H1 (cell line): Measurements from ENCODE around the gene PINK1. TPM values are rescaled to one million over a fixed set of nuclear protein-coding genes. Genes with fewer than 3 reads are reported as not detected.

ENCODE experiments used
- CTCF ChIA-PET: fragments of 300-600 bp; sonication (Branson Sonifier 250); formaldehyde crosslinking; loops from one replicate; lab custom pipeline; 2021; ENCODE audit not compliant: partially characterized antibody; lab: Charles Lee
- POLR2A ChIA-PET: fragments of 300-600 bp; sonication (Branson Sonifier 250); formaldehyde crosslinking; loops from one replicate; lab custom pipeline; 2021; ENCODE audit warnings: inconsistent platforms; ENCODE audit not compliant: partially characterized antibody; lab: Charles Lee
- DNase-seq, 2 experiments: peaks; one replicate each; pipeline versions ENCODE4 v3.0.0 to v3.0.0-alpha.2; 2010 to 2022; ENCODE audit warnings: low spot score in 2 of 2, low read depth in 1 of 2, mixed read lengths in 1 of 2
- FAIRE-seq: peaks from 2 replicates; lab custom pipeline; 2011; peaks lifted over from hg19 to GRCh38; lab: Jason Lieb, UNC
- H2AFZ ChIP-seq: 2 replicates; pipeline ENCODE4 v1.8.1; 2012; ENCODE audit warnings: low read length, inconsistent platforms
- H2AK5ac ChIP-seq: 2 replicates; pipeline ENCODE4 v1.6.1; 2013; ENCODE audit warnings: low read depth, low read length
- H2BK120ac ChIP-seq: replicated peaks from 2 replicates; pipeline ENCODE3; 2013; ENCODE audit warnings: low read depth, low read length, inconsistent platforms
- H2BK12ac ChIP-seq: 2 replicates; pipeline ENCODE4 v1.6.1; 2013; ENCODE audit warnings: low read depth, low read length
- H2BK15ac ChIP-seq: 2 replicates; pipeline ENCODE4 v1.6.1; 2013; ENCODE audit warnings: low read length
- H2BK20ac ChIP-seq: 2 replicates; pipeline ENCODE4 v1.6.1; 2013; ENCODE audit warnings: low read length
- H2BK5ac ChIP-seq: 2 replicates; pipeline ENCODE4 v1.6.1; 2013; ENCODE audit warnings: low read depth, low read length
- H3K14ac ChIP-seq: 2 replicates; pipeline ENCODE4 v1.6.1; 2013; ENCODE audit warnings: inconsistent platforms; ENCODE audit not compliant: insufficient read length
- H3K18ac ChIP-seq: 2 replicates; pipeline ENCODE4 v1.6.1; 2013; ENCODE audit warnings: low read length; ENCODE audit errors: extremely low read depth
- H3K23ac ChIP-seq: 2 replicates; pipeline ENCODE4 v1.6.1; 2013; ENCODE audit warnings: inconsistent platforms; ENCODE audit not compliant: insufficient read length
- H3K23me2 ChIP-seq: 2 replicates; pipeline ENCODE4 v1.6.1; 2013; ENCODE audit warnings: low read depth, low read length
- H3K27ac ChIP-seq: 2 replicates; pipeline ENCODE4 v1.6.1; 2011; ENCODE audit warnings: low read depth, low read length, inconsistent platforms
- H3K27me3 ChIP-seq, 4 experiments: replicated peaks in 1 of 4; 1 replicate in 1 of 4; 2 replicates in 3 of 4; pipeline versions ENCODE4 v1.6.1 to v1.8.1; 2011 to 2013; ENCODE audit warnings: low read length in 3 of 4, mild to moderate bottlenecking in 3 of 4, inconsistent platforms in 2 of 4, mixed read lengths in 2 of 4, moderate library complexity in 1 of 4; ENCODE audit not compliant: control insufficient read depth in 3 of 4, insufficient read depth in 3 of 4; ENCODE audit errors: extremely low read depth in 1 of 4
- H3K36me3 ChIP-seq, 4 experiments: 2 replicates each; pipeline versions ENCODE4 v1.6.1 to v1.8.1; 2011 to 2013; ENCODE audit warnings: mild to moderate bottlenecking in 4 of 4, low read length in 3 of 4, moderate library complexity in 2 of 4, control low read depth in 1 of 4, inconsistent platforms in 1 of 4; ENCODE audit not compliant: insufficient read depth in 4 of 4, control insufficient read depth in 2 of 4
- H3K4ac ChIP-seq: replicated peaks from 2 replicates; pipeline ENCODE3; 2013; ENCODE audit warnings: low read length, low read depth, mixed read lengths, inconsistent platforms; ENCODE audit not compliant: insufficient read length
- H3K4me1 ChIP-seq, 4 experiments: replicated peaks in 1 of 4; 1 replicate in 1 of 4; 2 replicates in 3 of 4; pipeline versions ENCODE4 v1.6.1 to v1.8.1; 2011 to 2013; ENCODE audit warnings: low read length in 3 of 4, inconsistent platforms in 2 of 4, mixed read lengths in 1 of 4; ENCODE audit not compliant: insufficient read depth in 4 of 4, control insufficient read depth in 3 of 4
- H3K4me2 ChIP-seq, 2 experiments: 2 replicates each; pipeline versions ENCODE4 v1.6.1 to v1.8.1; 2011 to 2013; ENCODE audit warnings: low read depth in 2 of 2, low read length in 2 of 2, control low read depth in 1 of 2, inconsistent platforms in 1 of 2, mild to moderate bottlenecking in 1 of 2; ENCODE audit not compliant: insufficient read depth in 1 of 2
- H3K4me3 ChIP-seq, 4 experiments: fragments of 200-600, 300-600 bp in 1 of 4; sonication (generic), shearing (Covaris generic), sonication (Bioruptor Twin) in 1 of 4; 2 replicates each; pipeline versions ENCODE4 v1.5.1 to v1.8.1; 2011 to 2016; ENCODE audit warnings: low read length in 4 of 4, low read depth in 3 of 4, control low read depth in 2 of 4, inconsistent platforms in 2 of 4, mild to moderate bottlenecking in 2 of 4, mixed read lengths in 1 of 4, moderate library complexity in 1 of 4; ENCODE audit not compliant: insufficient read depth in 2 of 4; ENCODE audit errors: extremely low read depth in 1 of 4
- H3K56ac ChIP-seq: replicated peaks from 2 replicates; pipeline ENCODE3; 2013; ENCODE audit warnings: low read depth, mild to moderate bottlenecking, mixed read lengths, low read length, inconsistent platforms; ENCODE audit not compliant: insufficient read length
- H3K79me1 ChIP-seq: 2 replicates; pipeline ENCODE4 v1.6.1; 2013; ENCODE audit warnings: low read depth, low read length, control low read depth
- H3K79me2 ChIP-seq, 2 experiments: 2 replicates each; pipeline versions ENCODE4 v1.6.1 to v1.8.1; 2012 to 2013; ENCODE audit warnings: low read length in 2 of 2, mild to moderate bottlenecking in 2 of 2, inconsistent platforms in 1 of 2; ENCODE audit not compliant: insufficient read depth in 2 of 2, control insufficient read depth in 1 of 2
- H3K9ac ChIP-seq, 4 experiments: replicated peaks in 1 of 4; 1 replicate in 1 of 4; 2 replicates in 3 of 4; pipeline versions ENCODE4 v1.6.1 to v1.8.1; 2011 to 2013; ENCODE audit warnings: low read depth in 3 of 4, low read length in 3 of 4, control low read depth in 2 of 4, mild to moderate bottlenecking in 2 of 4, moderate library complexity in 2 of 4, inconsistent platforms in 1 of 4; ENCODE audit errors: extremely low read depth in 1 of 4
- H3K9me3 ChIP-seq, 2 experiments: 2 replicates each; pipeline versions ENCODE4 v1.6.1 to v1.8.1; 2012 to 2013; ENCODE audit warnings: mild to moderate bottlenecking in 2 of 2, moderate library complexity in 2 of 2, control low read depth in 1 of 2, inconsistent platforms in 1 of 2, low read depth in 1 of 2, low read length in 1 of 2, mixed read lengths in 1 of 2; ENCODE audit not compliant: insufficient read depth in 2 of 2
- H4K20me1 ChIP-seq, 2 experiments: replicated peaks in 1 of 2; 2 replicates each; pipeline versions ENCODE3 to v1.8.1; 2011 to 2013; ENCODE audit warnings: inconsistent platforms in 2 of 2, low read length in 2 of 2, mild to moderate bottlenecking in 1 of 2; ENCODE audit not compliant: insufficient read depth in 2 of 2, control insufficient read depth in 1 of 2
- H4K5ac ChIP-seq: 2 replicates; pipeline ENCODE4 v1.6.1; 2013; ENCODE audit warnings: low read length, low read depth, mixed read lengths, inconsistent platforms; ENCODE audit not compliant: insufficient read length
- H4K8ac ChIP-seq: 2 replicates; pipeline ENCODE4 v1.8.0; 2013; ENCODE audit warnings: mild to moderate bottlenecking, moderate library complexity, low read length, inconsistent platforms; ENCODE audit not compliant: insufficient read depth; ENCODE audit errors: extremely low read depth
- H4K91ac ChIP-seq: replicated peaks from 2 replicates; pipeline ENCODE3; 2013; ENCODE audit warnings: low read length, mixed read lengths, inconsistent platforms; ENCODE audit not compliant: insufficient read length
- EP300 ChIP-seq, 2 experiments: IDR thresholded peaks; 1 replicate in 1 of 2; 2 replicates in 1 of 2; pipeline ENCODE4 v1.6.1; 2011 to 2012; ENCODE audit warnings: low read depth in 2 of 2, low read length in 2 of 2, mild to moderate bottlenecking in 2 of 2, borderline replicate concordance in 1 of 2, inconsistent platforms in 1 of 2, moderate library complexity in 1 of 2
- FOSL1 ChIP-seq: IDR thresholded peaks from 2 replicates; pipeline ENCODE4 v1.6.1; 2011; ENCODE audit warnings: mild to moderate bottlenecking, low read depth, low read length, moderate library complexity; ENCODE audit not compliant: insufficient read depth
- GABPA ChIP-seq: IDR thresholded peaks from 2 replicates; pipeline ENCODE4 v1.6.1; 2011; ENCODE audit warnings: mild to moderate bottlenecking, low read length, moderate library complexity, borderline replicate concordance; ENCODE audit not compliant: insufficient read depth
- GTF2F1 ChIP-seq: IDR thresholded peaks from 2 replicates; pipeline ENCODE4 v1.6.1; 2012; ENCODE audit warnings: low read depth, low read length, improper control_type of control experiment, borderline replicate concordance
- NANOG ChIP-seq: IDR thresholded peaks from 2 replicates; pipeline ENCODE4 v1.6.1; 2011; ENCODE audit warnings: low read length, low read depth, mild to moderate bottlenecking, inconsistent platforms; ENCODE audit not compliant: insufficient read depth, poor library complexity, severe bottlenecking
- PHF8 ChIP-seq: fragments of 200-600 bp; sonication (generic); conservative IDR thresholded peaks from 2 replicates; pipeline ENCODE4 v1.7.1; 2012; ENCODE audit warnings: low read depth, mild to moderate bottlenecking, inconsistent platforms, low read length, moderate library complexity
- POU5F1 ChIP-seq: IDR thresholded peaks from 2 replicates; pipeline ENCODE4 v1.6.1; 2011; ENCODE audit warnings: low read depth, mild to moderate bottlenecking, low read length, moderate library complexity
- SP2 ChIP-seq: IDR thresholded peaks from 2 replicates; pipeline ENCODE4 v1.6.1; 2012; ENCODE audit warnings: mild to moderate bottlenecking, low read length, inconsistent platforms
- SUZ12 ChIP-seq: fragments of 200-600 bp; sonication (generic); IDR thresholded peaks from 2 replicates; pipeline ENCODE4 v1.6.1; 2012; ENCODE audit warnings: mild to moderate bottlenecking, inconsistent platforms, low read length, moderate library complexity, mixed read lengths
- TAF7 ChIP-seq: optimal IDR thresholded peaks from 2 replicates; pipeline ENCODE3; 2011; ENCODE audit warnings: low read depth, mild to moderate bottlenecking, inconsistent platforms, low read length, moderate library complexity, borderline replicate concordance
- WGBS, 2 experiments: shearing (Covaris generic) in 1 of 2; methylation state at CpG; one replicate each; pipeline versions ENCODE4 v1.1.6 to v1.1.7; 2013 to 2015; ENCODE audit warnings: low lambda C conversion rate in 2 of 2, mixed read lengths in 2 of 2, inconsistent platforms in 1 of 2, low coverage in 1 of 2, missing lambda C conversion rate in 1 of 2; ENCODE audit not compliant: insufficient replicate concordance in 2 of 2, insufficient coverage in 1 of 2, insufficient read length in 1 of 2; ENCODE audit errors: extremely low coverage in 1 of 2, missing lambda C conversion rate in 1 of 2; 5-methylcytosine and 5-hydroxymethylcytosine counted together
- polyA plus RNA-seq, 7 experiments: library from polyadenylated mRNA; depleted of rRNA in 3 of 7; stranded (reverse) in 5 of 7; unstranded in 2 of 7; fragments of >200 nt in 5 of 7; fragments of 200-250 nt in 2 of 7; gene quantifications; 1 replicate in 5 of 7; 2 replicates in 1 of 7; 4 replicates in 1 of 7; pipeline versions ENCODE4 v1.2.1 to v1.2.3, GENCODE V29; 2011 to 2013; ENCODE audit warnings: missing spikeins in 2 of 7, mixed read lengths in 2 of 7
- total RNA-seq: library from RNA; stranded (reverse); fragmentation: NEBNext Ultra II Directional; extraction: Animal tissue kit (Norgen Biotek cat#: 25700); gene quantifications from 2 replicates; pipeline ENCODE4 v1.2.1, GENCODE V29; 2021
- TF ChIP-seq, protein P1 (sequence below): IDR thresholded peaks from 2 replicates; pipeline ENCODE4 v1.6.1; 2011; ENCODE audit warnings: low read length, improper control_type of control experiment

The PINK1 gene
- total and polyA plus RNA-seq, 2 of the 8 experiments (the other 6 are each of a cell fraction or from before 2014, with no cell fraction given) = 16.1 to 19.3 TPM

DNA sequence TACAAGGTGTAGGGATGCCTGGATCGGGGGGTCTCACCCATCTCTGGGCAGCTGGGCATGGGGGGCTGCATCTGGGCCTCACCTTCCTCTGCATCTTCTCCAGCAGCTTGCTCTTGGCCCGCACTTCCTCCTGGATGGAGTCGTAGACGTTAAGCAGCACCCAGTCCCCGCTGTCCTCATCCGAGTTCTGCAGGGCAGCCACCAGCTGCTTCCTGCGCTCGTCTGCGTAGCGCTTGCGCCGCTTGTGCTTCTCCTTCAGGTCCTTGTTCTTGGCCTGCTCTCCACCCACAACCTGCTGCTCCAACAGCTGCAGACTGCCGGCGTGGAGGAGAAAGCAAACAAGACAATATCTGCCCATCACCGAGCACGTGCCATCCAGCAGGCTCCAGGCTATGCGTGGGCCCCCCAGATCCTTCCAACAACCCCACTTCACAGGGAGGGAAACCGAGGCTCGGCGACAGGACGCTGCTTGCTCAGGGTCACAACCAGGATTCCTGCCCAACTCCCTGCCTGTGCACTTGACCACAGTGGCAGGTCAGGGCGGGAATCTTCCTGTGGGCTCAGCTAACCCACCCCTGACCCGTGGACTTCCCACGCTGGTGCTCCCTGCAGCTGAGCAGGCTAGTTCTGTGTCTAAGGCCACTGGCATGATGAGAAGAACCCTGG is 49.4 kb downstream of the PINK1 start:
- Histone ChIP-seq H2BK15ac (no peak overlapping the region), H2BK5ac (no peak overlapping the region; the same call in 1 of the 2 replicates), H4K91ac (no peak overlapping the region), H3K4me3 (no peak overlapping the region), H2BK120ac (no peak overlapping the region), H2BK20ac (no peak overlapping the region), H3K14ac (no peak overlapping the region), H3K4me1 (no peaks in the 10 kb centered on the region; a peak in 1 of 7 replicates), H3K4ac (no peak overlapping the region), H3K79me1 (no peaks in the 10 kb centered on the region), H4K8ac (no peak overlapping the region), H2BK12ac (no peak overlapping the region), H3K23me2 (no peaks in the 10 kb centered on the region), H3K27me3 (no peaks in the 10 kb centered on the region; a peak in 1 of 7 replicates), H4K20me1 (peaks cover 0 to 2% of the 10 kb centered on the region in 2 experiments), H2AK5ac (no peak overlapping the region), H3K27ac (no peak overlapping the region), H3K23ac (no peak overlapping the region), H2AFZ (no peak overlapping the region), H3K79me2 (no peaks in the 10 kb centered on the region), H3K36me3 (peaks cover 0 to 4% (median 0%) of the 10 kb centered on the region in 4 experiments; a peak in 1 of 8 replicates), H3K56ac (no peak overlapping the region), H3K9ac (no peak overlapping the region), H3K4me2 (no peak overlapping the region), H3K9me3 (no peaks in the 10 kb centered on the region), H4K5ac (no peak overlapping the region), H3K18ac (no peak overlapping the region)
- CTCF ChIA-PET = interaction anchor here (0.6 to 2.2 kb wide), 3 partner anchors 9 to 14 kb away, joined by 4 to 6 read pairs (median 5); no protein-coding TSS in a partner anchor
- POLR2A ChIA-PET = no interaction called here
- 90% methylated on average over 24 of the region's 24 CpGs; no CpG with 5 or more reads in 1 of the 2 experiments for WGBS, 2 experiments
- FAIRE-seq = no peak
- DNase-seq = no peak
- TF ChIP-seq GABPA (no peak), SP2 (no peak), SUZ12 (no peak), EP300 (IDR thresholded peaks at IDR 0.05; ENCODE audit: borderline replicate concordance in 1 of 2, low read depth in 2 of 2, low read length in 2 of 2) (no peak), POU5F1 (no peak), PHF8 (no peak), NANOG (no peak), GTF2F1 (no peak), TAF7 (no peak), FOSL1 (no peak)
- TF ChIP-seq, protein P1, sequence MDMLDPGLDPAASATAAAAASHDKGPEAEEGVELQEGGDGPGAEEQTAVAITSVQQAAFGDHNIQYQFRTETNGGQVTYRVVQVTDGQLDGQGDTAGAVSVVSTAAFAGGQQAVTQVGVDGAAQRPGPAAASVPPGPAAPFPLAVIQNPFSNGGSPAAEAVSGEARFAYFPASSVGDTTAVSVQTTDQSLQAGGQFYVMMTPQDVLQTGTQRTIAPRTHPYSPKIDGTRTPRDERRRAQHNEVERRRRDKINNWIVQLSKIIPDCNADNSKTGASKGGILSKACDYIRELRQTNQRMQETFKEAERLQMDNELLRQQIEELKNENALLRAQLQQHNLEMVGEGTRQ = no peak
